Dedifferentiated amniotic fluid mesenchymal stem cell (primary cell): ENCODE data around the gene FAM120A.

Source experiments
- DNase-seq: peaks from one replicate; pipeline ENCODE4 v3.0.0-alpha.2; 2016; ENCODE audit errors: extremely low spot score

Gene FAM120A

DNA sequence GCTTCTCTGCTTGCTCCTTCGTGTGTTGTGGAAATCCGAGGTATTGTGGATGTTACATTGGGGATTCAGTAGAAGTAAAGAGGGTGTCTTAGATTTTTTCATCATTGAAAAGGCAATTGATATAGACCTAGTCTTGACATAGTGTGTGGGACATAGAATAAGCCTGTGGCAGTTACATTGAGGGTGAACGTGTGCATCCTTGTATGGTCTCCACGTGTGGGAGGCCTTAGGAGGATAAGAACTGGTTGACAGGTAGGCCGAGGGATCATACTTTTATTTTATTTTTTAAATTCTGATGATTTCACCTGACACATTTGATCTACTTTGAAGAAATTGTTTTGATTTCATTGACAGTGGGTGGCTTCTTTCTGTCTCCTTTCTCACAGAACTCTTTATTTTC lies 18.9 kb downstream of the FAM120A start:
- no peak for DNase-seq

DNA sequence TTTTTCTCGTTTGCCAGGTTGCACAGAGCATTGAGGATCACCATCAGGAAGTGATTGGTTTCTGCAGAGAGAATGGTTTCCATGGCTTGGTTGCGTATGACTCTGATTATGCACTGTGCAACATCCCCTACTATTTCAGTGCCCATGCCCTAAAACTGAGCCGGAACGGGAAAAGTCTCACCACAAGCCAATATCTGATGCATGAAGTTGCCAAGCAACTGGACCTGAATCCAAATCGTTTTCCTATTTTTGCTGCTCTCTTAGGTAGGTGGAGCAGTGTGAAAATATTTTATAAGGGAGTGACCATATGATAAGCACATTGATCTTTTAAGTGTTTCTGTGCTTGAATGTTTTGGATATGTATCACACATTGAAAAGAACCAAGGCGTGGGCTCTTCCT lies 19.6 kb downstream of the FAM120A start:
- DNase-seq, result no peak

- peak; percentile 35 for DNase-seq
Measured at GRCh38 chr9:93473411-93473810, 21.9 kb downstream of the FAM120A start.

DNA sequence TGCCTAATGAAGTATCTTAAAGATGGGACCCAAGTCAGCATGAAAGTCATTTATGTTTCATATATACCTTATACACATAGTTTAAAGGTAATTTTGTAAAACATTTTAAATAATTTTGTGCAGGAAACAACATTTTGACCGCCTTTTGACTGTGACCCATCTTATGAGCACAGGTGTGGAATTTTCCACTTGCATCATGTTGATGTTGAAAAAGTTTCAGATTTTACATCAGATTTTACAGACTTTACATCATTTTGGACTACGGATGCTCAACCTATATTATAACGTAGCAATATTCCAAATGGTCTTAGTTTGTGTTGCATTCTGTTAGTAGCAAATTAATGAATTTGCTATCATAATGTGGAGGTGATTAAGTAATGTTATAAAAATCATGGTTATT lies 23.6 kb downstream of the FAM120A start:
- no peak for DNase-seq

- no peak for DNase-seq
Measured at GRCh38 chr9:93475856-93476255, 24.4 kb downstream of the FAM120A start.

DNA sequence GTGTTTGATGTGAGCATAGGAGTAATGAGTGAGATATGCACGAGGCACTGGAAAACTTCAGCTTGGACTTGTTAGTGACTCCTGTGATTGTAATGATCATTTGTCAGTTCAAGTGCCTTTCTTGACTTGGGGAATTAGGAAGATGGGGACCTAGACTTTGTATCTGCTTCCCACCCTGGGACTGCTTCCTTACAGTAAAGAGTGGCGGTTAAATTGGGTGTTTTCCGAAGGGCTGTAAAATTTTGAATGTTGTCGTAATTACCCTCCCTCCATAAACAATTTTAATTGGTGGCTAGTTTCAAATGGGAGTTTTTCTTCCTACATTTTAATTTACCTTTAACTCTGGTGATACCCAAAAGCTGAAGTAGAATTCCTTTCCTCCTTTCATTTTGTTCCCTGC lies 25.4 kb downstream of the FAM120A start:
- no peak for DNase-seq

DNA sequence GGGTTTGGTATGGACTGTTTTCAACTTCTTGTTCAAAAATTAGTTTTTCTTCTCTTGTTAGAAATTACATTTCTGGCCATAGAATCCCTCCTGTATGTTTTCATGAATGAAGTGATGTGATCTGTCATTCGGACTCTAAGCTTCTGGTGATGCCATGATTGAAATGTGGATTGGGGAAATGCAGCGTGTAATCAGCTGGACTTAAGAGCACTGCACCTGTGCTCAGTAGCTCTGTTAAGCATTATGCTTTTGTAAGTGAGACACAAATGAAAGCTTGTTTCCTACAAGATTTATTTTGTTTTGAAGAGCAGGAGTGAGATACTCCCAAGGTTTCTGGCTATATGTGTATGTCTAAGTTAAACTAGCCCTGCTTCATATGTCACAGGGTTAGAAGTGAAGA lies 25.9 kb downstream of the FAM120A start:
- DNase-seq, result no peak

DNA sequence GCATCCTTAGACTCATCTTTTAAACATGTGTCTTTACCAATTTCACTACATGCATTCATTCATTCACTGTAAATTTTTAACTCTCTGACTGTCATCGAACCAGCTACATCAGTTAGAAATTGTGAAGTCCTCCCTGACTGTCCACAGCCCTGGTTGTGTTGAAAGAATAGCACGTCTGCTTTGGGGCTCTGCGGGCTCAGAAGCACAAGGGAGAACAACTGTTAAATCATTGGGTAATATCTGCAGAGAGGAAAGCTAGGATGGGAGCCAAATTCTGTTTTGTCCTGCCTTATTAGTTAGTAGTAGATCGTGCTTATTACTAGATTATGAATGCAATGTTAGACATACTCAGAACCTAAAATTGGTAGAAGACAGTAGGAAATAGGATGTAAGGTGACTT lies 28.2 kb downstream of the FAM120A start:
- no peak for DNase-seq

- DNase-seq, result no peak
Measured at GRCh38 chr9:93480262-93480661, 28.8 kb downstream of the FAM120A start.

- no peak for DNase-seq
Measured at GRCh38 chr9:93480728-93481324, 29.3 kb downstream of the FAM120A start.

DNA sequence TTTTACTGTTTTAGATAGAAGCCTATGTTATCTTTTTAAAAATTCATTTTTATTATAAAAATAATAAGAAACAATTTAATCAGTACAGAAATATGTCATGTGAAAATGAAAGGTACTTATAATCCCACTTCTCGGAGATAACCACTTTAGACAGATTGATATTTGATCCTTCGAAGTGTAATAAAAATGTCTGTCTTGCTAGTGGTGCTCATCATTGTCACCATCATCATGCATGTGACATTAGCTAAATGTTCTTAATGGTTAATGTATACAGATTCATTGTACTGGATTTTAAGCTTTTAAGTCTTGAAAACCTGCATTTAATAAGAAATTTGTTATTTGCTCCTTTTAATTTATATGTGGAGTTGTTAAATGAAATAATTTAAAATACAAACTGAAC lies 32.0 kb downstream of the FAM120A start:
- DNase-seq, result no peak

- no peak for DNase-seq
Measured at GRCh38 chr9:93486268-93486667, 34.8 kb downstream of the FAM120A start.

GRCh38 chr9:93488244-93488643 lies 36.8 kb downstream of the FAM120A start:
- DNase-seq, result no peak

GRCh38 chr9:93491593-93492232 lies 40.2 kb downstream of the FAM120A start:
- DNase-seq, result no peak

DNA sequence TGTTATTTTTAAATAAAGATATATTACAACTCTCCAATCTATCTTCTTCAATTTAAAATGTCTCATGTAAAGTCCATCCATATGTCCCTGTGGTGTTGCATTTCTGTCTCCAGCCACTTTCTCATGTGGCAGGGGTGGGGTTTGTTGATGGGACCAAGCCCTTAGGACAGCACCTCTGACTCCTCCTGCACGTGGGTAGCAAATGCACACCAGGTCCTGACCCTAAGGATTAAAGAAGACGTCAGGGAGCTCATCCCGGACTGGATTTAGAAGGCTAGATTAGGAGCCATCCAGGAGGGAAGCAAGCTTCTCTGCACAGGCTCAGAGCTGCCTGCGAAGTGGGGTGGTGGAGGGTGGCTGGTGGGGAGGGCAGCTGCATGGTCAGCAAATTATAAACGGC lies 40.8 kb downstream of the FAM120A start:
- DNase-seq, result no peak

DNA sequence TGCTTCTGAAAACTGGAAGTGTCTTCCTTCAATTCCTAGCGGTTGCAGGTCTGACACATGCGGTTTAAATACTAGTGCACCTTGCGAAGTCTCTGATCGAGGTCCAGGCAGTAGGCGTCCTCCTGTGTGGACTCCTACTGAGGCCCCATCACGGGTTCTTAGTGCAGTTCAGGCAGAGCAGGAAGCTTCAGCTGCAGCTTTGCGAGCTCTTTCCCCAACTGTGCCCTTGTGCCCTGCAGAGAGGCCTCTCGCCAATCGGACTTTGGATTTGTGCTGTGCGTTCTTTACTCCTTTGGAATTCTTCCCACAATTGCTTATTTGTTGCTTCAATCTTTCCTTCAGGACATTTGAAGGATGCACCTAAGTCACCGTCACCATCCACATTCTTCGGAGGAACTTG lies 42.5 kb downstream of the FAM120A start:
- DNase-seq, result no peak

DNA sequence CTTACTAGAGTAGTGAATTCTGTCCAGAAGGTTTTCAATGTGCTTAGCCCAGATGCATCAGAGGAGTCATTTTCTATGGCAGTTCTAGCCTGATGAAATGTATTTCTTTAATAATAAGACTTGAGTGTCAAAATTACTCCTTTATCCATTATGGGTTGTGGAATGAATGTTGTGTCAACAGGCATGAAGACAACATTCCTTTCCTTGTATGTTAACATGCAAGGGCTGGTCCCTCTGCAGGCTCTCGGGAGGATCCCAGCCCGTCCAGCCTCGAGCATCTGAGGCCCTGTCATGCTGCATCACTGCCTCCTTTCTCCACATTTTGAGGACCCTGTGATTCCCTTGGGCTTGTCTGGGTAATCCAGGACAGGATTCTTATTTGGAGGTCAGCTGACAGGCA lies 44.8 kb downstream of the FAM120A start:
- DNase-seq, result no peak

GRCh38 chr9:93500571-93501298 lies 49.2 kb downstream of the FAM120A start:
- DNase-seq, result no peak

DNA sequence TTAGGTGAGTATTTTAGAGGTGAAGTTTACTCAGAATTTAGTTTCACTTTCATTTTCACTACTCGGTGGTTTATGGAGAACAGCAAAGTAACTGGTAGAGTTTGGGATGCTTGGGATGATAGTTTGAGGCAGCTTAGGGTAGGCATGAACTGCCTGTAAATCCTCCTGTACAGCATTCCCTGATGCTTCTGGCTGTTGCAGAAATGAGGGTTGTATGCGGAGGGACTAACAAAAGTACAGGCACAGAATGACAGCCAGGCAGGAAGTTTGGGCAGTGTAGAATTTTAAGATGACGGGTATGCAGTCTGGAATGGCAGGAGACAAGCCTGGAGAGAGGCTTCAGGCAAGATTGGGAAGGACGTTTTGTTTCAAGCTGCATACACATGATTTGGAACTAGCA lies 49.9 kb downstream of the FAM120A start:
- DNase-seq, result peak; percentile 15

DNA sequence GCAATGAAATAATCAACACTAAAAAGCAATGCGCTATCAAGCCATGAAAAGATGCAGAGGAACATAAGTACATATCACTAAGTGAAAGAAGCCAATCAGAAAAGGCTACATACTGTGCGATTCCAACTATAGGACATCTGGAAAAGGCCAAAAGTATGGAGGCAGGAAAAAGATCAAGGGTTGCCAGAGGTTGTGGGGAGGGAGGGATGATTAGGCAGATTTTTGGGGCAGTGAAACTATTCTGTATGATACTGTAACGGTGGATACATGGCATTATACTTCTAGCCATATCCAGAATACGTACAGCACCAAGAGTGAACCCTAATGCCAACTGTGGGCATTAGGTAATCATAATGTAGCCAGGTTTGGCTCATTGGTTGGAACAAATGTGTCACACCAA lies 51.9 kb downstream of the FAM120A start:
- DNase-seq, result no peak

DNA sequence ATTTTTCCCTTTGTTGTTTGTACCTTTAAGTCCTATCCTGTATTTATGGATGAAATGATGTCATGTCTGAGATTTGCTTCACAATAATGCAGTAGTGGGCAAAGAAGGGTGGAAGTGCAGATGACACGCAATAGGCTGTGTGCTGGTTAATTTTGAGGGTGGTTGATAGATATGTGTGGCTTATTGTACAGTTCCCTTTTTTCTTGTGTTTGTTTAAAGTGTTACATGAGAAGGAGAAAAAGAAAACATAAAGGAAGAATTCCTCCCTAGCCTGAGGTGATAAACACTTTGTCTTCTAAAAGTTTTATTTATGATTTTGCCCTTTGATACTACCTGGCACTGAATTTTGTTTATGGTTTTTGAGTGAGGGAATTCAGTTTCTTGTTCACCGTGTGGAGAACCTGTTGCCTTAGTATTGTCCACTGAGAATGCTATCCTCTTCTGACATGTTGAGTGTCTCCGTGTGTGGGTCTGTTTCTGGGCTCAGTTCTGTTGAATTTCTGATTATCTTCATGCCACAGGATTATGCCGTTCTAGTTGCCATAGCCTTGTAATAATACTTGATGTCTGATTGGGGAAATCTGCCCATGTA lies 54.2 kb downstream of the FAM120A start:
- no peak for DNase-seq

- DNase-seq, result no peak
Measured at GRCh38 chr9:93507768-93508167, 56.3 kb downstream of the FAM120A start.

DNA sequence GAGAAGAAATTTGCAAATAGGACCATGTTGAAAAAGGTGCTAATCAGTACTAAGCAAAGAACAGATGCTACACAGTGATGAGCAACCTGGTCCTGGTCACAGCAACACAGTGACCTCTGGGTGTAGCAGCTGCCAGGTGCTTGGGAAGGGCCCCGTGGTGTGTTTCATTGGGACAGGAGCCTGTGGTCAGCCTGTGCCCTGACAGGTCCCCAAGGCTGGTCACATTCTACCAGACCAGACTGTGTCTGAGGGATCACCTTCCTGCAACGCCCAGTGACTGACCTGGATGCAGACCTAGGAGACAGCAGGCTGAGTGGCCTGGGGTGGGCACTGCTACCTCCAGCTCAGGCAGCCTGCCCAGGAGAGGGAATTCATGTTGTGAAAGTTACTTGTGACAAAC lies 56.7 kb downstream of the FAM120A start:
- DNase-seq, result no peak
